Activated CD8-positive, alpha-beta T cell treated with anti-CD3 and anti-CD28 coated beads for 36 hours (primary cell): ENCODE measurements around the gene TRIM25. TPM values are rescaled to one million over a fixed set of nuclear protein-coding genes. Genes with fewer than 3 reads are reported as not detected.

ENCODE experiments used
- ATAC-seq: fragments of 200-7000 bp; cut with Tn5 transposase; one replicate; pipeline ENCODE4 v1.10.0; 2021; ENCODE audit warnings: mild to moderate bottlenecking, moderate library complexity
- CTCF ChIA-PET: fragments of 350-600 bp; sonication (Branson Sonifier 250); formaldehyde crosslinking; loops from one replicate; lab custom pipeline; 2021; ENCODE audit warnings: antibody characterized with exemption; lab: Charles Lee
- POLR2A ChIA-PET: fragments of 350-600 bp; sonication (Branson Sonifier 250); formaldehyde crosslinking; loops from one replicate; lab custom pipeline; 2021; ENCODE audit warnings: antibody characterized with exemption; lab: Charles Lee
- DNase-seq: peaks from one replicate; pipeline ENCODE4 v3.0.0-alpha.2; 2020
- H3K27ac Mint-ChIP-seq: one replicate; pipeline ENCODE4 v1.8.0; 2021; ENCODE audit warnings: mild to moderate bottlenecking, mixed read lengths
- H3K27me3 Mint-ChIP-seq: one replicate; pipeline ENCODE4 v1.8.0; 2021; ENCODE audit warnings: mixed read lengths
- H3K36me3 Mint-ChIP-seq: one replicate; pipeline ENCODE4 v1.8.0; 2021; ENCODE audit warnings: low read depth, mixed read lengths
- H3K4me1 Mint-ChIP-seq: one replicate; pipeline ENCODE4 v1.8.0; 2021; ENCODE audit warnings: low read depth, mixed read lengths
- H3K4me3 Mint-ChIP-seq: one replicate; pipeline ENCODE4 v1.8.0; 2021; ENCODE audit warnings: mild to moderate bottlenecking, moderate library complexity, mixed read lengths
- H3K9me3 Mint-ChIP-seq: one replicate; pipeline ENCODE4 v1.8.0; 2021; ENCODE audit warnings: mixed read lengths
- CTCF ChIP-seq: fragments of 200-600 bp; IDR thresholded peaks from one replicate; pipeline ENCODE4 v1.8.0; 2022; ENCODE audit warnings: antibody characterized with exemption, mild to moderate bottlenecking
- intact Hi-C: fragments of 100-400 bp; cut with micrococcal nuclease; formaldehyde crosslinking; loops from one replicate; pipeline ENCODE4 v1.10.0; 2022
- total RNA-seq, 2 experiments: library from RNA; stranded (reverse); gene quantifications; one replicate each; pipeline ENCODE4 v1.2.3, GENCODE V29; 2021

The TRIM25 gene
- 10 to 100 TPM; 94.2 to 95.6 TPM for total RNA-seq

GRCh38 chr17:56913867-56914580 lies at the start of gene TRIM25:
Gene TRIM25, minus strand, starts transcription at chr17:56914049. Its CDS starts 61 bp downstream, at chr17:56913988.
- ATAC-seq (peak; percentile 73), DNase-seq (peak; percentile 95)
- intact Hi-C loops, result no loop called here
- peak within 1 kb of the TSS; percentile 100 for H3K4me3 Mint-ChIP-seq
- H3K36me3 Mint-ChIP-seq, result peaks cover 36% of the 10 kb centered on the region
- H3K4me1 Mint-ChIP-seq, result peaks cover 54% of the 10 kb centered on the region
- ChIA-PET CTCF (interaction anchor here (0.8 to 2.4 kb wide), 7 partner anchors 11 to 316 kb away, joined by 3 to 9 read pairs (median 4); partner anchors contain the start of genes C17orf67 and DGKE), POLR2A (interaction anchor here (0.8 to 1.5 kb wide), 13 partner anchors 9 to 127 kb away, joined by 3 to 6 read pairs (median 4); partner anchors contain the start of genes C17orf67, COIL, DGKE and SCPEP1)
- no peak for TF ChIP-seq CTCF
- no peaks in the 10 kb centered on the region for H3K27me3 Mint-ChIP-seq
- peak within 1 kb of the TSS; percentile 97 for H3K27ac Mint-ChIP-seq
- H3K9me3 Mint-ChIP-seq, result peaks cover 9% of the 10 kb centered on the region

- Mint-ChIP-seq H3K27me3 (no peaks in the 10 kb centered on the region), H3K27ac (peak within 1 kb of the TSS; percentile 94), H3K4me3 (peak within 1 kb of the TSS; percentile 81), H3K4me1 (peaks cover 26% of the 10 kb centered on the region), H3K36me3 (peaks cover 2% of the 10 kb centered on the region), H3K9me3 (no peaks in the 10 kb centered on the region)
- intact Hi-C loops, result no loop called here
- peak; percentile 96 for DNase-seq
- peak; percentile 97 for TF ChIP-seq CTCF
- ChIA-PET CTCF (interaction anchor here (1.0 to 2.5 kb wide), 5 partner anchors 10 to 71 kb away, joined by 4 to 8 read pairs (median 5); partner anchors contain the start of gene SCPEP1), POLR2A (interaction anchor here (0.6 to 1.5 kb wide), 5 partner anchors 19 to 174 kb away, joined by 3 to 5 read pairs (median 3); partner anchors contain the start of gene TRIM25)
- ATAC-seq, result peak; percentile 96
Measured at GRCh38 chr17:56960596-56961538, 47.0 kb upstream of the TRIM25 start, which contains the start of gene COIL. Gene COIL, minus strand, starts transcription at chr17:56961050. Its CDS starts 31 bp downstream, at chr17:56961019.

GRCh38 chr17:56956992-56957391 lies 43.1 kb upstream of the TRIM25 start:
- TF ChIP-seq CTCF, result no peak
- ATAC-seq, result no peak
- ChIA-PET CTCF (no interaction called here), POLR2A (no interaction called here)
- no peak overlapping the region for H3K27ac Mint-ChIP-seq
- peaks cover 29% of the 10 kb centered on the region for H3K4me1 Mint-ChIP-seq
- H3K4me3 Mint-ChIP-seq, result no peak overlapping the region
- DNase-seq, result no peak
- peaks cover 2% of the 10 kb centered on the region for H3K36me3 Mint-ChIP-seq
- no peaks in the 10 kb centered on the region for H3K27me3 Mint-ChIP-seq
- intact Hi-C loops, result no loop called here
- H3K9me3 Mint-ChIP-seq, result no peaks in the 10 kb centered on the region

GRCh38 chr17:56949595-56949994 lies 35.7 kb upstream of the TRIM25 start:
- peaks cover 24% of the 10 kb centered on the region for H3K36me3 Mint-ChIP-seq

More at GRCh38 chr17:56949595-56949994, 35.7 kb upstream of the TRIM25 start:
- Mint-ChIP-seq H3K9me3 (no peaks in the 10 kb centered on the region), H3K4me3 (no peak overlapping the region), H3K4me1 (peaks cover 11% of the 10 kb centered on the region), H3K27ac (peak overlapping the region; percentile 5), H3K27me3 (no peaks in the 10 kb centered on the region)
- ATAC-seq (no peak), DNase-seq (no peak)
- ChIA-PET POLR2A (no interaction called here), CTCF (interaction anchor here (0.7 to 1.0 kb wide), 2 partner anchors 10 to 330 kb away, joined by 3 to 5 read pairs; no protein-coding TSS in a partner anchor)
- TF ChIP-seq CTCF, result no peak
- intact Hi-C loops, result no loop called here
